ENCODE measurements around the gene GNG12.

- no peak for TF ChIP-seq POLR2A (IDR thresholded peaks at IDR 0.05; ENCODE audit: low read depth, low read length)
- TF ChIP-seq POLR2AphosphoS5 (IDR thresholded peaks at IDR 0.05; ENCODE audit: low read depth, low read length): no peak
- no peak for TF ChIP-seq TAF1 (IDR thresholded peaks at IDR 0.05; ENCODE audit: low read depth, low read length)
Measured at GRCh38 chr1:67850611-67851075, 17.4 kb upstream of the GNG12 start.

All from GM12891 (cell line).